Activated T-cell treated with anti-CD3 and anti-CD28 coated beads, Interleukin-2, amount 50 U/mL, for 48 hours (primary cell): ENCODE results near the gene SH3PXD2B.
"Not testable (repeated sequence)": the region's sequence is repeated elsewhere in the genome, so short reads cannot be mapped to it uniquely, and the experiment has no call there.

Experiments used
- DNase-seq, 2 experiments: peaks; one replicate each; pipeline ENCODE4 v3.0.0-alpha.2; 2020

The SH3PXD2B gene

GRCh38 chr5:172485511-172486202, 31.3 kb upstream of the SH3PXD2B start:
- DNase-seq = no peak

- no peak for DNase-seq
Observed at GRCh38 chr5:172484664-172485063, 30.3 kb upstream of the SH3PXD2B start.

- no peak for DNase-seq
Observed at GRCh38 chr5:172482156-172483020, 28.1 kb upstream of the SH3PXD2B start.

GRCh38 chr5:172481011-172481800, 26.9 kb upstream of the SH3PXD2B start:
- no peak for DNase-seq

GRCh38 chr5:172479784-172480115, 25.4 kb upstream of the SH3PXD2B start:
- no peak for DNase-seq

- peak; percentile 72 to 78 for DNase-seq
Observed at GRCh38 chr5:172479034-172479783, 24.9 kb upstream of the SH3PXD2B start.

GRCh38 chr5:172478695-172479033, 24.3 kb upstream of the SH3PXD2B start:
- not testable (repeated sequence) for DNase-seq

GRCh38 chr5:172478256-172478655, 23.9 kb upstream of the SH3PXD2B start:
- no peak for DNase-seq

GRCh38 chr5:172477466-172477865, 23.1 kb upstream of the SH3PXD2B start:
- DNase-seq = no peak

GRCh38 chr5:172474293-172474692, 20.0 kb upstream of the SH3PXD2B start:
- no peak for DNase-seq

GRCh38 chr5:172473427-172473826, 19.1 kb upstream of the SH3PXD2B start:
- DNase-seq = no peak

- no peak for DNase-seq
Observed at GRCh38 chr5:172469697-172470096, 15.4 kb upstream of the SH3PXD2B start.

GRCh38 chr5:172466062-172466461, 11.7 kb upstream of the SH3PXD2B start:
- no peak for DNase-seq

- DNase-seq = no peak
Observed at GRCh38 chr5:172463031-172463430, 8.7 kb upstream of the SH3PXD2B start.

GRCh38 chr5:172459783-172460165, 5.4 kb upstream of the SH3PXD2B start:
- DNase-seq = no peak

- DNase-seq = no peak
Observed at GRCh38 chr5:172458976-172459782, 4.9 kb upstream of the SH3PXD2B start.

GRCh38 chr5:172456076-172456722, 1.9 kb upstream of the SH3PXD2B start:
- no peak for DNase-seq

GRCh38 chr5:172455511-172456061, 1.3 kb upstream of the SH3PXD2B start:
- no peak for DNase-seq

GRCh38 chr5:172455087-172455381, 709 bp upstream of the SH3PXD2B start:
- DNase-seq = no peak

- peak in 1 of 2 experiments; percentile 49 for DNase-seq
Observed at GRCh38 chr5:172453986-172454357, 353 bp downstream of the SH3PXD2B start.

- no peak for DNase-seq
Observed at GRCh38 chr5:172453206-172453985, 929 bp downstream of the SH3PXD2B start.
